GM12874 (cell line): ENCODE results near the gene ZNF622.

Source experiments
- CTCF ChIP-seq: IDR thresholded peaks from 2 replicates; pipeline ENCODE4 v1.5.1; 2011; ENCODE audit warnings: low read depth, mild to moderate bottlenecking, control low read depth, low read length, moderate library complexity; ENCODE audit not compliant: insufficient read depth

Gene ZNF622

GRCh38 chr5:16446993-16447392 is 18.6 kb downstream of the ZNF622 start:
- TF ChIP-seq CTCF, result no peak

- no peak for TF ChIP-seq CTCF
These were observed 27.6 kb downstream of the ZNF622 start for GRCh38 chr5:16437977-16438376.

GRCh38 chr5:16431490-16431889 is 34.1 kb downstream of the ZNF622 start:
- TF ChIP-seq CTCF, result no peak

- no peak for TF ChIP-seq CTCF
These were observed 35.1 kb downstream of the ZNF622 start for GRCh38 chr5:16430349-16431089.

- no peak for TF ChIP-seq CTCF
These were observed 37.2 kb downstream of the ZNF622 start for GRCh38 chr5:16428359-16428758.

GRCh38 chr5:16427587-16427986 is 38.0 kb downstream of the ZNF622 start:
- TF ChIP-seq CTCF, result no peak

GRCh38 chr5:16418471-16418922 is 47.1 kb downstream of the ZNF622 start:
- TF ChIP-seq CTCF, result no peak
